Dermis microvascular lymphatic vessel endothelial cell (primary cell): ENCODE measurements around the gene DNAJC4. TPM values are rescaled to one million over a fixed set of nuclear protein-coding genes. Genes with fewer than 3 reads are reported as not detected.
A peak's percentile ranks its signal among the peaks of the same experiment; 100 is the strongest.

ENCODE experiments used
- DNase-seq, 2 donors: peaks; one replicate each; pipeline versions ENCODE4 v3.0.0 to v3.0.0-alpha.2; 2010; ENCODE audit warnings: low read depth in 2 of 2
- total RNA-seq: library from RNA; depleted of rRNA; stranded (reverse); fragments of >200 nt; gene quantifications from 2 replicates; pipeline ENCODE4 v1.2.1, GENCODE V29; 2014

DNAJC4 gene
- total RNA-seq = 7.8 and 20.1 TPM in 2 replicates

- DNase-seq = peak; percentile 85 to 96
These were observed at the start of gene DNAJC4 for GRCh38 chr11:64230171-64230984. Gene DNAJC4, plus strand, starts transcription at chr11:64230548. Its CDS starts 307 bp downstream, at chr11:64230855.

DNA sequence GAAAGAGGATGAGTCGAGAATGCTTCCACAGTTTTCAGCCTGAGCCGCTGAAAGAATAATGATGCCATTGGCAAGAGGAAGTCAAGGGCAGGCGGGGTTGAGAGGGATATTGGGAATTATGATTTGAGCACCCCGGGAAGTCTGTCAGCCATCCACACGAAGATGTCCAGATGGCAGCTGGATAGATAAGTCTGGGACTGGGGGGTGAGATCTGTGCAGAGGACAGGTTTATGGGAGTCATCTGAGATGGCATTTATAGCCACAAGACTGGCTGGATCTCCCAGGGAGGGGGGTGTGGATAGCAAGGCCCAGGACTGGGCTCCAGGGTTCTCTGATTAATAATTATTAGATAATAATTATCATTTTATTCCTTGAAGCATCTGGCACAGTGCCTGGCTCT, 49.5 kb upstream of the DNAJC4 start:
- DNase-seq = no peak

DNA sequence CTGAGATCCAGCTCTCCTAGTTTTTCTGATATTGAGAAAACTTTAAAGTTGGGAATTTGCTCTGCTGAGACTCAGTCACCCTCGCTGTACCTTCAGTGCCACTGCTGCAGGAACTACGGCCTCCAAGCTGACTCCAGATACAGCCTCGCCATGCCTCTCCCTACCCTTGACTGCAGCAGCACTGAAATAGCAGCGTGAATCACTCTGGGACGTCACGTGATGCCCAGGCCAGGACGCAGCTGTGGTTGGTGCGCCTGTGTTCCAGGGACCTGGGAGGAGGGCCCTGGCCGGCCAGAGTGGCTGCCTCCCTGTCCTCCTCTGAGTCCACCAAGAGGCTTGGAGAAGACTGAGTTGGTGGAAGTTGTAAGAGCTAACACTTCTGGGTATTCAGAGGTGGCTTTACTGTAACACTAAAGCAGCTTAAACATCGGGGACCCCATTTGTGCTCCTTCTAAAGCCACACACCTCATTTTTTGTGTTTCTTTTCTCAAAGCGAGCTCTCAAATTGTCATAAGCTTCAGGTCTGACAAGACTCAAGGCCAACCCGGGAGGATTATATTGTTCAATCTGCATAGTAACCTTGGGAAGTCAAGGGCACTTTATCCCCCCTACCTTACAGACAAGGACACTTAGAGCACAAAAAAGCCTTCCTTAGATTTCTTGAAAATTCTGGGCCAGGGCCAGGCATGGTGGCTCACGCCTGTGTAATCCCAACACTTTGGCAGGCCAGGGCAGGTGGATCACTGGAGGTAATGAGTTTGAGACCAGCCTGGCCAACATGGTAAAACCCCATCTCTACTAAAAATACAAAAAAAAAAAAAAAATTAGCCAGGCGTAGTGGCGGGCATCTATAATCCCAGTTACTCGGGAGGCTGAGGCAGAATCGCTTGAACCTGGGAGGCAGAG, 48.6 kb upstream of the DNAJC4 start:
- peak; percentile 78 to 96 for DNase-seq

DNA sequence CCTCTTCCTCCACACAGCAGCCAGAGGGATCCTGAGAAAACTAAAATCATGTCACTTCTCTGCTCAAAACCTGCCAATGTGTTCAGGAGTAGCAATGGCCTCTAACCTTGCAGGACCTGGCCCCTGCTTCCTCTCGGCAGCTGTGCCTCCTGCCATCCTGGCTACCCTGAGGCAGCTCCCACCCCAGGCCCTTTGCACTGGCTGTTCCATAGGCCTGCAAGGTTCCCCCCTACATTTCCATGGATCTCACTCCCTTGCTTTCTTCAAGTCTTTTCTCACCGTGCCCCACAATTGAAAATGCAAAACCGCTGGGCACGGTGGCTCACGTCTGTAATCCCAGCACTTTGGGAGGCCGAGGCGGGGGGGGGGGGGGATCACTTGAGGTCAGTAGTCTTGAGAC, 46.5 kb upstream of the DNAJC4 start:
- DNase-seq = no peak

DNA sequence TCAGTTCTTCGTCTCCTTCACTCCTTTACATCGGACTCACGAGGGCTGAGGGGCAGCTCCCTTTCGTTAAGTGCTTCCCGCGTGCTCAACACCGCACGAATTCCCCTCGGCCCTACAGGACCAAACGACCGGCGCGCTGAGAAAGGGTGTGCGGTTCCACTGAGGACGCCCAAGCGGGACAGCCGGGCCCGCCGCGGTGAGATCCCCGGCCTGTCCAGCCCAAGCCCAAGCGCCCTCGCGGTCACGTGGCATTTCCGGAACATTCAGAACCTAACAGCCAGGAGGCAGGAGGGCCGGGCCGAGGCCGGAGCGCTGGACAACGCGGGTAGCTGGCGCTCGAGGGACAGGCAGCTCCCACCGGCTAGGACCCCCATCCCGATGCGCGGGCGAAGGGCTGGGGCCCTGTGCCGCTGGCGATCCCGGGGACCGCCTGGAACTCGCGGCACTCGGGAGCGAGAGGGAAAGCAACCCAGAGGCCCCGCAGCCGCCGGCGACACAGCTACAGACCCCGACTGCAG, 45.1 kb upstream of the DNAJC4 start:
- DNase-seq = peak; percentile 79 to 90

DNA sequence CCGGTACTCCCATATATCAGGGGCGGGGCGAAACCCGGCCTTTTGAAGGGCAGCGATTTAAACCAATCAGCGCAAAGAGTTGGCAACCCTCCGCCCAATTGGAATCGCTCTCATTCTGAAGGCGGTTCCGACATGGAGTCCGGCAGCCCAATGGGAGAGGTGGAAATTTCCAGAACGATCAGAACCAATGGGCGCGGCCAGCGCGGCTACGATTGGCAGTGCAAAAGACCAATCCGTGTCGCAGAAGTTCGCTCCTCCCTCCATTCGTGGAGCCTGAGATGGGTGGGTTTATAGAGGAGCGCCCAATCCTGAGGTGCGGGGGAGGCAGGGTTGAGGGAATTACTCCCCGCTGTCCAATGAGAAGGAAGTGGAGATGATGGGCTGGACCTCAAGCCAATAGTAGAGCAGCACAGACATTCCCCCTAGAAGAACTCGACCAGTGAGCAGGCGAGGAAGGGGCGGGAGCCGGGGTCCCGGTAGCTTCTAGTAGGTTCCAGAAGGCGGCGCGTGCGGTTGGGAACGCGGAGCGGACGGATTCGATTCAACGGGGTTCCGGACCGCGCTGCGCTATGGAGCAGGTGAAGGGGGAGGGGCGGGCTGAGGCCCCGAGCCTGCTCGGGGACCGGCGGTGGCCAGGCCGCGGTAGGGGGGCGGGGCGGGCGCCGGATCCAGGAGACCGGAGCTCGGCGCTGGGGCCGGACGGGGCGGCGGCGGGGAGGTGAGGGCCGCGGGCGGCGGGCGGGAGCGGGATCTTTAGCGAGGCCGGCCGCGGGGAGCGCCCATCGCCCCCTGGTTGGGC, 44.5 kb upstream of the DNAJC4 start, which contains the start of gene STIP1:
Gene STIP1, plus strand, starts transcription at position 479 of the 799 bp plus-strand sequence. Its CDS starts 91 bp downstream, at position 570.
- peak; percentile 100 for DNase-seq

DNA sequence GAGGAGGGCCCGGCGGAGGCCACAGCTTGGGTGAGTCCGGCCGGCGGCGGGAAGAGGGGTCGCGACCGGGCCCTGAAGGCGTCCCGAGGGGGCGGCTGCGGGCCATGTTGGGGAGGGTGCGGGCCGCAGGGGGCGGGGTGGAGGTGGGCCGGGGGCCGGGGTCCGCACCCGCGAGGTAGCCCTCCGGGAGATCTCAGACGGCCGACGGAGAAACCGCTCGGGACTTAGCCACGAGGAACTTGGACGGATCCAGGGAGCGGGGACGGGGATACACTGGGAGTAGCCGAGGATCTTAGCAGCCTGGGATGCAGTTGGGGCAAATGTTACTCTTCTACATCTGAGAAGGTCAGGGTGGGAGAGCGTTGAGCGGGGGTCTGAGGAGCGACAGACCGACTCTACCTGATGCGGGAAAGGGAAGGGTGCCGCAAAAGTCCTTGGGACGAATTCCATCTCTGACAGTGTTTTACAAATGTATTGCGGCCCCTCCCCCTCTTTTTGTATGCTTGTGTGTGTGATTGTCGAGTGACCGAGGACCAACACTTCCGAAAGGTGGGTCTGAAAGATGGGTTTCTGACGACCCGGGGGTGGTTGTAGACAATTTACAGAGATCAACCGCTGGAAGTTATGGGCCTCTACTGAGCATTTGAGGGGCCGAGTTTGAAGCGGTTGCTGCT, 43.7 kb upstream of the DNAJC4 start:
- peak in 1 of 2 donors; percentile 34 for DNase-seq

DNA sequence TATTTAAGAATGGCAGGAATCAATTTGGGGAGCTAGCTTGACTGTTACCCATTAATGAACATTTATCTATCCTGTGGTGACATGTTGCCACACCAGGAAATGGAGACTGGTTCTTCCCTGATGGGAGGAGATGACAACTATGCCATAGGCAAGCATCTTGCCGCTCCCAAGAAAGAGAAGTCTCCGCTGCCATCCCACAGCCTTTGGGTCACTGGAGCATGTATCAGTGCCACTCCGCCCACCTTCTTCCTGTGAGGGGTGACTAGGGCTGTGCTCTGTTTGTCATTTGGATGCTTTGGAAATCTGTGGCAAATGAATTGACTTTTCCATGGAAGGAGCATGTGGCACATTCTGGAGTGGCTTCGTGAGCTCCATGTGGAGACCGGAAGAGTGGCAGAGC, 37.9 kb upstream of the DNAJC4 start:
- DNase-seq = no peak

- no peak for DNase-seq
These were observed 33.7 kb upstream of the DNAJC4 start for GRCh38 chr11:64196626-64197025.

DNA sequence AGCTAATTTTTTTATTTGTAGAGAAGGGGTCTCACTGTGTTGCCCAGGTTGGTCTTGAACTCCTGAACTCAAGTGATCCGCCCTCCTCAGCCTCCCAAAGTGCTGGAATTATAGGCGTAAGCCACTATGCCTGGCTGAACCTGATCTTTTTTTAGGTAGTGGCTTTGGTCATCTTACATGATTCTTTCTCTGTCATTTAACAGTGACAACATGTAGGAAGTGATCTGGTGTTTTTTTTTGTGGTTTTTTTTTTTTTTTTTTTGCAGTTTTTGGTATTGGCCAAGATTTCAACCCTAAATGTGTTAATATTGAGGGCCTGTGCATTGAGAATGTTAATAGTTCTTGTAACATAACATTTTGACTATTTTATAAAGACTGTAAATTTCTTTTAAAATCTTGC, 31.8 kb upstream of the DNAJC4 start:
- DNase-seq = no peak

- no peak for DNase-seq
These were observed 28.8 kb upstream of the DNAJC4 start for GRCh38 chr11:64201543-64201942.

DNA sequence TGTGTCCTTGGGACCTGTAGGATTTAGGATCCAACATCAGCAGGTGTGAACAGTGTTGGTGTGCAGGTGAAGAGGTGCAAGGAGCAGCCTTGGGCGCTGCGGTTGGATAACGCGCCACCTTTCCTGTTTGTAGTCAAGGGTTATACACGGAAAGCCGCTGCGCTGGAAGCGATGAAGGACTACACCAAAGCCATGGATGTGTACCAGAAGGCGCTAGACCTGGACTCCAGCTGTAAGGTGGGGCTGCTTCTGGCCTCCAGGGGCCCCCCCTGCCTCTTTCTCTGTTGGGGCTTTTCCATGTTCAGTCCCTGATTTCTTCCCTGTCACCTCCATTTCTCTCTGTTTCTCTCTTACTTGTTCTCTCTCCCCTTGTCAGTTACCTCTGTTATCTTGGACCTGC, 27.4 kb upstream of the DNAJC4 start:
- no peak for DNase-seq

GRCh38 chr11:64203421-64204079, 26.8 kb upstream of the DNAJC4 start:
- no peak for DNase-seq

GRCh38 chr11:64204080-64204440, 26.3 kb upstream of the DNAJC4 start:
- DNase-seq = no peak

DNA sequence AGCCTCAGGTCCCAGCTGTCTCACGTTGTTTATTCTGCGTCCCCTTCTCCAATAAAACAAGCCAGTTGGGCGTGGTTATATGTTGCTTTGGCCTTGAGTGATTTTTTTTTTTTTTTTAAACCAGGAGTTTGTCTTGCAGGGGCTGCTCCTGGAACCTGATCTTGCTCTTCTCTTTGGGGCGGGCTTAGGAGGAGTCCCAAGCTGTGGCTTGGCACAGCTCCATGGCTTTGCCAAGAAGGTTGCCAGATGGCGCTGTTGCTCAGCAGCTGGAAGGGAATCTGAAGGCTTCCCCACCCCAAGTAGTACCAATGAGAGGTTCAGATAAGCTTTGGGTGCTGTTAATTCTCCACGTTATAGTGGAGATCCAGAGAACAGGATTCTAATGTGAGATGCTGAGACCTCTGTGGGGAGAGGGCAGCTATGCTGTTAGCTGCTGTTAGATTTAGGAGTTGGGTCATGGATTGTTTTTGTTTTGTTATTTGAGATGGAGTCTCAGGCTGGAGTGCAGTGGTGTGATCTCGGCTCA, 25.8 kb upstream of the DNAJC4 start:
- DNase-seq = peak; percentile 65 to 92

DNA sequence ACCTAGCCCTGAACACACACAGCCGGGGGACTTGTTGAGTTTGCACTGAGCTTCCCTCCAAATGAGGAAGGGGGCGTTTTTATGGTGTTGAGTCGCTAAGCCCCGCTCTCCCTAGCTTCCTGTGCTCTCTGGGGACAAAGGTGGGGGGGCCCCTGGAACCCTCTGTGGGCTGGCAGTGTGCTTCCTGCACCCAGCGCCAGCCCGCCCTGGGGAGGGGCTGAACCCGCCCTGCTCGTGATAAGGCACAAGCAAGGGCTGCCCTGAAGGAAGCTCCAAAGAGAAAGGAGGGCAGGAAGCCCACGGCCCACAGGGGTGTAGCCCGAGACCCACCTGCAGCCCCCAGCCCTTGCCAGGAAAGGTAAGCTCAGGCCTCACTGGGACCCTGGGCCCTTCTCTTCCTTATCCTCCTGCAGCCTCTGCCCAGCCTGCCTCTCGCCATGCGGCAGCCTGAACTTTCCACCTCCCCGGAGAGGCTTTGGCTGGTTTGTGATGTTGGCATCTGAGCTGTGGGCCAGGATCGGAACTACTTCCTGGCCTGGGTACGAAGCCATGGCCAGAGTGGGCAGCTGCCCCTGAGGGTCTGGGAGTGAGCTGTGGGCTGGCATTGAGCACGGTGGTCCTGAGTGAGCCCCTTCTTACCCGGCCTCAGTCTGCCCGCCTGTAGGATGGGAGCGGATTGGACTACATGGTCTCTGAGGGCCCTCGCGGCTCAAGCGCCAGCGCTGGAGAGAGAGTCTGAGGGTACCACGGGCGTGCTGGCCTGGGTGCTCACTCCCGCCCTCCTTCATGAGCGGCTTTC, 23.7 kb upstream of the DNAJC4 start, which contains the start of gene FERMT3:
Gene FERMT3, plus strand, starts transcription at position 265 of the 799 bp plus-strand sequence. CDS start 644 bp downstream, outside the sequence.
- peak in 1 of 2 donors; percentile 27 for DNase-seq

DNA sequence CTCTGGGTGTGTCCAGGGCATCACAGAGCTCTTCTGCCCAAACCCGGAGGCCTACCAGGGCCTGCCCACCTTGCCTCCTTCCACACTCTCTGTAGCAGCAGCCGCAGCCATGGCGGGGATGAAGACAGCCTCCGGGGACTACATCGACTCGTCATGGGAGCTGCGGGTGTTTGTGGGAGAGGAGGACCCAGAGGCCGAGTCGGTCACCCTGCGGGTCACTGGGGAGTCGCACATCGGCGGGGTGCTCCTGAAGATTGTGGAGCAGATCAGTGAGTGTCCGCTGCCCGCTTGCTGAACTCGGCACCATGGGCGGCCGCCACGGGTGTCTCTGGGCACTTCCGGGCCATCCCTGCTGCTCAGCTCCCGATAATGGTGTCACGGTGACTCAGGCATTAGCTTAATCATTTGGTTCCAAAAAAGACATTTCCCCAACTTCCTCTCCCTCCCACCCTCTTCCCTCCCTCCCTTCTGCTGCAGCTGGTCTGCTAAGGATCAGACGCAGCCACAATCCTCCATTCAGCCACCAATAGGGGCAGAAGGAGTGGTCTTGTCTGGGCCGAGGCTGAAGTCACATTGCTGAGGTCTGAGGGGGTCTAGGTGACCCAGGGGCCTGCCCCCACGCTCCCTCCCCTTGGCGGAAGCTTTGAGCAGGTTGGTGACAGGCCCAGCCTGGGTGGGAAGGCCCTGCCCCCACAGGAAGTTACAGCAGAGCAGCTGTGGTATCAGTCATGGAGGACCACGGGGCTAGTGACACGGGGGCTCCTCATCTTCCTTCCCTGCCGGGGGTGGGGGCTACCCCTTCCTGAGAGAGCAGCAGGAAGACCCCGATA, 22.9 kb upstream of the DNAJC4 start:
- peak; percentile 77 to 79 for DNase-seq
